OCI-LY7 (cell line): ENCODE data around the gene RAG2.

Experiments used
- CTCF ChIP-seq: fragments of 200-600 bp; sonication (generic); conservative IDR thresholded peaks from 2 replicates; pipeline ENCODE4 v1.5.1; 2014; ENCODE audit warnings: mild to moderate bottlenecking, antibody characterized with exemption, low read length, moderate library complexity, mixed read lengths
- EZH2phosphoT487 ChIP-seq: fragments of 200-600 bp; sonication (generic); IDR thresholded peaks from 2 replicates; pipeline ENCODE4 v1.6.1; 2018; ENCODE audit warnings: low read depth, borderline replicate concordance, mild to moderate bottlenecking, mixed run types, antibody characterized with exemption, low read length, moderate library complexity, mixed read lengths

- TF ChIP-seq CTCF (no peak), EZH2phosphoT487 (no peak)
These were observed 22.2 kb upstream of the RAG2 start for GRCh38 chr11:36620246-36620645.
